Activated CD4-positive, CD25-positive, alpha-beta regulatory T cell (primary cell): ENCODE data around the gene SLC25A47.
"Not testable (repeated sequence)": the region's sequence is repeated elsewhere in the genome, so short reads cannot be mapped to it uniquely, and the experiment has no call there.

Source experiments
- DNase-seq, 4 experiments: peaks; one replicate each; lab custom pipeline; 2025; lab: John Stamatoyannopoulos, UW

Gene SLC25A47, protein sequence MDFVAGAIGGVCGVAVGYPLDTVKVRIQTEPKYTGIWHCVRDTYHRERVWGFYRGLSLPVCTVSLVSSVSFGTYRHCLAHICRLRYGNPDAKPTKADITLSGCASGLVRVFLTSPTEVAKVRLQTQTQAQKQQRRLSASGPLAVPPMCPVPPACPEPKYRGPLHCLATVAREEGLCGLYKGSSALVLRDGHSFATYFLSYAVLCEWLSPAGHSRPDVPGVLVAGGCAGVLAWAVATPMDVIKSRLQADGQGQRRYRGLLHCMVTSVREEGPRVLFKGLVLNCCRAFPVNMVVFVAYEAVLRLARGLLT

DNA sequence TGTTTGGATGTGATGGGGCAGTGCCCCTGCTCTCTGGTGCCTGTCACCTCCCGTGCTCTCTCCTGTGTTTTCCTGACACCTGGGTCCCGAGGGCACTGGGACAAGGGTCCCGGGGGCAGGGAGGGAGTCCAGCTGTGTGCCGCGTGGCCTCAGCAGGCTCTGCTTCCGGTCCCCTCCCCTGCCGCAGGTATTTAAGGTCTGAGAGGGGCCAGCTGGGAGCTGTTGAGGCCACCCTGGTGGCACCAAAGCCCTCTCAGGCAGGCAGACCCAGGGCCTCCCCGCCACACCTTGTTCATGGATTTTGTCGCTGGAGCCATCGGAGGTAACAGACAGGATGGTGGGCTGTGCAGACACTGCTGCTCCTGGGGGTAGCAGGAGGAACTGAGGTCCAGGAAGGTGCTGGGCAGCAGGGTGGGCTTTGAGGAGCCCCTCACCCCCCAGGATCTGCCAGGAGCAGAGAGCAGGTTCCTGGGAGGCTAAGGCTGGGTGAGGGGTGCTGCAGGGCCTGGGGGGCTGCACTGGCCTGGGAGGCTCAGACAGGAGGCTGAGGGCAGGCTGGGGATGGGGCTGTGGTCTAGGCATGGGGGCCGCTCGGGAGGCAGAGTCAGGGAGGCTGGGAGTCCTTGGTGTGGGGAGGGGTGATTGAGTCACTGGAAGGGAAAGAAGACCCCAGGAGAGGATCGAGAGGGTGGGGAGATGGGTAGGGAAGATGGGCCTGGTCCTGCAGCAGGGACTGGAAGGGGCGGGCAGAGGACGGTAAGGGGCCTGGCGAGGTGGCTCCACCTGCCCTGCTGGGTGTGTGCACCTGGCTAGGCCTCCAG, at the start of gene SLC25A47:
Gene SLC25A47, plus strand, starts transcription at position 219 of the 821 bp plus-strand sequence. Its CDS starts 76 bp downstream, at position 295.
- no peak for DNase-seq

DNA sequence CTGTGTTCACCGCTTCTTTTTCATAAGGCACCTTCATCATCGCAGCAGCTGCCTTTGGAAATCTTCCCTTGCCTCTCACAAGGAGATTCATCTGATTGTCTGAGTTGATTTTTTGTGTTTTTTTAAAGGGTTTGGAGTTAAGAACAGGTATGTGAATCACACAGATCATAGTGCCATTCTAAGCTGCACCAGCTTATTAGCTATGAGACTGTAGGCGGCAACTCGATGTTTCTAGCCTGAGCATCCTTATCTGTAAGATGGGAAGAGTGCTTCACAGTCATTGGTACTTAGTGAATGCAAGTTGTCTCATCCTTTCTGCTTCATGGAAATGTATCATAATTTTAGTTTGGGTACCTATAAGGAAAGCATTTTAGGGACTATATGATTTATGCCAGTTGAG, 48.9 kb upstream of the SLC25A47 start:
- no peak for DNase-seq

DNA sequence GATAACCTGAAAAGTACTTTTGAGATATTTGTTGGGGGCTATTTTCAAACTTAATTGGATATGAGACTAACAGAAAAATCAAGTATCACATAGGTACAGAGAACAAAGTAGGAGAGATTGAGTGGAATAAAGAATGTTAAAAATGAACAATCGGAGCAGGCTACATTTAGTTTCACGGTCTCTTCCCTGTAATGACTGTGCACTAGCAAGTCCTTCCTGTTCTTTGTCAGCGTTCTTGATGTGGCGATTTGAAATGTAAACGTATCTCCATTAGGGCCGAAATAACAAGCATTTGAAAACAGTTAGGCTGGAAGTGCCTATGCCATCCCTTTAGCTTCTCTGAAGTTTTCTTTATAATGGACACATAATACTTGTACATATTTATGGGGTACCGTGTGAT, 47.9 kb upstream of the SLC25A47 start:
- no peak for DNase-seq

DNA sequence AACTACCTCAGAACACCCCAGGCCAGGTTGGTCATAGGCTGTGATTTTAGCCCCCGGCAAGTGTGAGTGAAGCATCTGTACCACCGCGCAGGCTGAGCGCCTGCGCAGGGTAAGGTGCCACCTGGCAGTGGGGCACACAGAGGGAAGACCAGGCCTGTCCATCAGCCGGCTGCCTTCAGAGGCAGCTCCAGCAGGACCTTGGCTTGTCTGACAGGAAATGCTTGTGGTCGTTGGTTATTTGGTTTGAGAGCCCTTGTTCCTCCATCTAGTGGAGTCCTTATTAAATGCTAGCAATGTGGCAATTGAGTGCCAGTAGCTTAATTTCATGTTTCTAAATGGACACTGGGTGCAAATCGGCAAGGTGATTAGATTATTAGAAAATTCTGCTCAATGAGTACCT, 44.4 kb upstream of the SLC25A47 start:
- no peak for DNase-seq

DNA sequence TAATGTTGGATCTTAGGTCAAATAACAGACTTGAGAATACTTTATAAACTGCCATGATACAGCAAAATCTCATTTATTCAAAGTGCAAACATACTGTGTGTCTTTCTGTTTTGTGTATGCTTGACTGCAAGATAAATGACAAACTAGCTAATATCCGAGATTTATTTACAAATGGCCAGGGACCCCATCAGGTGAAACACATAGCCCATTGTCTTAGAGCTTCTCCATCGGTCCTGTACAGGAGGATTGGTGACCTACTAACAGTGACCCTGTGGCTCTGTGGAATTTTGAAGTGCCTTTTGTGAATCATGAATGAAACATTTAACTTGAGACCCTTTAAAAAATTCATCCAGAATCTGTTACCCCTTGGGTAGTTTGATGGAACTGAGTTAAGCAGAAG, 44.0 kb upstream of the SLC25A47 start:
- DNase-seq: no peak

DNA sequence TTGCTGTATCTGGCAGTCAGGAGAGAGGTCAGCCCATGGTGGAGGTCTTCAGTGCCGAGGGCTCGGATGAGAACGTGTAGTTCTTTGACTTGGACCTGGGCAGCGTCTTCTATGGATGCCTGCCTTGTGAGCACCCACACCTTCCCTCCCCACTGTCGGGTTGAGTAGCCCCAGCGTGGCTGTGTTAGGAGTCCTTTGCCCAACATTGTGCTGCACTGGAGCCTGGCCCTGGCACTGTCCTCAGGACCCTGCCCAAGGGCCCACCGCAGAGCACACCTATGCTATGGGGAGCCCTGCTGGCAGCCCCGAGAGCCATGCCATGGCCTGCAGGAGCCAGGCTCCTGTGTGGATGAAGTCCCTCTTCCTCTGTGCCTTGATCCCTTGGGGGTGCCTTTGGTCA, 43.6 kb upstream of the SLC25A47 start:
- DNase-seq: no peak

DNA sequence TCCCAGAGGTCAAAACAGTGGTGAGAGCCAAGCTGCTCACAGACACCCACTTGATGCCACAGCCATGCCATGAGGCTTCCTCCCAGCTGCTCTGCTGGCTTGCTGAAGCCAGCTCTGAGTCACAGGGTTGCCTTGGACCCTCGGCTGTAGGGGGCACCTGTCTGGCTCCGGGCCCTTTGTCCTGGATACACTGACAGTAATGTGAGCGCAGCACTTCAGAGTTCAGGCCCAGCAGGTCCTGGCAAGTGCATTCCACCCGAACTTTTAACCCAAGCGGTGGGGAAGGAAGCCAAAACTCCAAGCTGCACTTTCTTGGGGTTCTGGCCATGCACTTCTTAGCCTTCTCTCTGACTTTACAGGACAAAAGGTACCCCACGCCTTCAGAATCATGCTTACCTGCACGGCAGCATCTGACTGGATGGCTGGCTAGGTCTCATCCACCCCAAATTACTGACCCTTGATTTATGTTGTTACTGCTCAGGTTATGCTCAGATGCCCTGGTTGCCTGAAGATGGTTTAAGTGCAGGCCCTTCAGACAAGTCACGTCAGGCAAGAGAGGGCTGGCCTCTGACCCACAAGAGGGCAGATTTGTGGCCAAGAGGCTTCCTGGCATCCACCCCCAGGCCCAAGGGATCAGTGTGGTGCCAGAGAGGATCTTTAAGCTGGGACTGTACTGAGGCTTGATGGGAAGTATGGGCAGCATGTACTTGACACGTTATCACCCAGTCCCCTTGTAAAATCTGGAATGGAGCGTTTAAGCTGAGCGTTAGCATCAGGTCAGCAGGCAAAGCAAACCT, 41.7 kb upstream of the SLC25A47 start:
- DNase-seq: no peak

DNA sequence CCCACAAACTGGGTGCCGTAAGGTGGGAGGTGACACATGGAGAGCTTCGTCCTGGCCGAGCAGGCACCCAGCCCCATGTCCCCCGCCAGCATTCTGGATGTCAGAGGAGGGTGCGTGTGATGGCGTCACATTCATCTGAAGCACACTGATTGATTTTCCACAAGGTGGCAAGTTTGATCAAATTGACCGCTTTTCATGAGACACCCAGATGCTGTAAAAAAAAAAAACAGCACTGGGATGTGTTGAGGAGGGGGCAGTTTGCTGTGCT, 41.1 kb upstream of the SLC25A47 start:
- no peak for DNase-seq

DNA sequence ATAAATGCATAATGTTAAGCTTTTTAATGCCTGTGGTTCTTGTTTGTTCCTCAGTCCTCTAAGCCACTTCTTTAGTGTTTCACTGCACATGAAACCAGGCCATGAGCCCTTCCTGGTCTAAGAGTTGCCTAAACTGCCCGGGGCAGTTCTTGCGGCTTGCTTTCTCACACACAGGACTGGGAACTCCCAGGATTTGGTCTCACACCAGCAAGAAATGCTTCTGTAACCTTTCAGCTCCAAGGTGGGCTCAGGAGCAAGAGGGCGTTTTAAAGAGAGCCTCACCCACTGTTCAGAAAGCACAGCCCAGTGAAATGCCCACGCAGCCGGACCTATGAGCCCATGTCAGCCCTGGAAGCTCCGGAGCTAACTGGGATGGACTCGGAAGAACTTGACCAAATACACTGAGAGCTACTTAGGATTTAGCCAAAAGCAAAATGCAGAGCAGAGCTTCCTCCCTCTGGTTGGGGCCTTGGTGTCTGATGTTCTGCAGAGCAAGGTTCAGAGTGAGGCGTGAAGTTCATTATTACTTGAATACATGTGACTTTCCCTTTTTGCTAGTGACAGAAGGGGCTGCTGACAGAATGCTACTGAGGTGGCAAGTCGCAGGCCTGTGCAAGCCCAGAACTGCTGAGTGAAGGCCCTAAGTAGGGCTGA, 40.2 kb upstream of the SLC25A47 start:
- no peak for DNase-seq

DNA sequence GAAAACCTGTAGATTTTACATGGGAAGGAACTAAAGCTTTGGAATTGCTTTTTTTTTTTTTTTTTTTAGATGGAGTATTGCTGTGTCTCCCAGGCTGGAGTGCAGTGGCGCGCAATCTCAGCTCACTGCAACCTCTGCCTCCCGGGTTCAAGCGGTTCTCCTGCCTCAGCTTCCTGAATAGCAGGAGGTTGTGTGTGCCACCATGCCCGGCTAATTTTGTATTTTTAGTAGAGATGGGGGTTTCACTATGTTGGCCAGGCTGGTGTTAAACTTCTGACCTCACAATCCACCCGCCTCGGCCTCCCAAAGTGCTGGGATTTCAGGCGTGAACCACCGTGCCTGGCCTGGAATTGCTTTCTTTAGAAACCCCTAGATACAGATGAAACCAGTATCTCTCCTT, 39.7 kb upstream of the SLC25A47 start:
- not testable (repeated sequence) for DNase-seq

DNA sequence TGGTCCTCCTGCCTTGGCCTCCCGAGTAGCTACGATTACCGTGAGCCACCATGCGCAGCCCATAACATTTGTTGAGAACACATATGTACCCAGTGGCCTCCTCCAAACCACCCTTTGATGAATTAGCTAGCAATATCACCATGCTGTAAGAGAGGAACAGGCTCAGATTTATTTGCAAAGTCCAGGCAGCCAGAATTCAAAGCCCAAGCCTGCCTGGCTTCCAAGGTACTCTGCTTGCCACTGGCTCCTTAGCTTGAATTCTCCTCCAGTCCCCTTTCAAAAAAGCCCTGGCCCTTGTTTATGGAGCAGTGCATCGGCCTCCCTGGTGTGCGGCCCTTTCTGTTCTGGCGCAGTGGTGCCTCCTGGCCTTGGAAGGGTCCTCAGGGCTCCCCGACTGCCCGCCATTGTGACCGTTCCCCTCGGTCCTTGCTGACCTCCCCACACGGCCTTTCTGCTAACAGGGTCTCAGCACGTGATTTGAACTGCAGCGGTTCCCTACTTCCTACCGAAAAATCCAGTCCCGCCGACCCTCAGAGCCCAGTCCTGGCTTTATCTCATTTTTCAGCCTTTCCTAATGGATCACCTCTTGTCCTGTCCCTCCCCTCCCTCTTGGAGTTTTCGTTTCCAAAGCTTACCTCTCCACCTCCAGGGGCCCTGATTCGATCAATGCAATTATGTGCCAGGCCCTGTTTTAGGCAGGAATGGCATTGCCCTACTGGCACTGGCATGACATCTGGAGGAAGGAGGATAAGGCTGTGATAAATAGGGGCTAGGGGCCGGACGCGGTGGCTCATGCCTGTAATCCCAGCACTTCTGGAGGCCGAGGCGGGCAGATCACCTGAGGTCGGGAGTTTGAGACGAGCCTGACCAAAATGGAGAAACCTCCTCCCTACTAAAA, 38.9 kb upstream of the SLC25A47 start:
- DNase-seq: no peak

DNA sequence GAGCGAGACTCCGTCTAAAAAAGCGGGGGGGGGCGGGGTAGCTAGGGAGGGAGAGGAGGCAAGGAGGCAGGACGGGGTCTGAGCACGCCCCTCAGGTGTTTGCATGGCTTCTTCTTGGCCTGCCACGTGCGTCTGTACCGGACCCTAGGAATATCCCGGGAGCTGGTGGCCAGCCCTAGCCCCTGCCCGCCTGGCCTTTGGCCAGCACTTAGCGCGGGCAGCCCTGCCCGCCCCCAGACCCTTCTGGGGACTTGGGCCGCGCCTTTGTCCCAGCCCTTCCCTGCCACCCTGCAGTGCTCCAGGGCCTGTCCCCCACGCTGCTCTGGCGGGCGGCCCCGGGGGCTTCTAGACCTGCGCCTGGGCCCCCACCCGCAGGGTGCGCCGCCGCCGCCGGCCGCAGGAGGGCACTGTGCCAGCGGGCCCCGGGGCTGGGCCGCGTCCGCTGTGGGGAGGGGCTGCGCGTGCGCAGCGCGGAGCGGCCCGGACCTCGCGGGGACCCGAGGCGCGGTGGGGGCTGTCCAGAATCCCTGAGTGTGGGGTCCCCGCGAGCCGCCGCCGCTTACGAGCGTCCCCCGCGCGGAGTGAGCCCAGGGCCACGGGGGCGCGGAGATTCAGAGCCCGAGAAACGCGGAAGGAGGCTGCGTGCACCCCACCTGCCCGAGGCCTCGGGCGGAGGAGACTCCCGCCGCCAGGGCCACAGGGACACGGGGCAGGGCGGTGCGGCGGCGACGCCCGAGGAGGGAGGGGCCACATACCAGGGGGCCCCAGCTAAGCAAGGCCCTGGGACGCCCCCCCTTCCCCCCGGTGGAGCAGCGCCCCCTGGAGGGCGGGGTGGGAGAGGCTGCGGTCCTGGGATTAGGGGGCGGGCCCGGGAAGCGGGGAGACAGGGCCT, 37.9 kb upstream of the SLC25A47 start:
- DNase-seq: peak; percentile 47 to 71 (median 64)

DNA sequence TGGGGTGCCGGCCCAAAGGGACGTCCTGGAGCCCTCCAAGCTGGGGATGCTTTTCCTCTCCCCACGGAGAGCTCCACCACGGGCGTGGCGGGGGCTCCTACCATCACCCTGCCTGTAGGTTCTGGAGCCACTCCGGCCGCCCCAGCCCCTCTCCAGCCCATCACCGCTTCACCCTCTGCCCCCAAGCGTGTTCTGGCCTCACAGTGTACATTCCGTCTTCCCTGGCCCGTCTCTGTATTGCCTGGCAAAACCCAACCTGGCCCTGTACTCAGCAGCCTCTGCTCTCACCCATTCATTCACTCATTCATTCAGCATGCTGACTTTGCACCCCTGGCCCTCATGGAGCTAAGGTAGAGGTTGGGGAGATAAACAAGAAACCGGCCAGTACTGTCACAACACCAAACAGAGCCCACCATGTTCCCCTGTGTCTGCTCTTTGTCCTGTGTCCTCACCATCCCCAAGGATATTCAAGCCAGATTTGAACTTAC, 37.2 kb upstream of the SLC25A47 start:
- DNase-seq: no peak

DNA sequence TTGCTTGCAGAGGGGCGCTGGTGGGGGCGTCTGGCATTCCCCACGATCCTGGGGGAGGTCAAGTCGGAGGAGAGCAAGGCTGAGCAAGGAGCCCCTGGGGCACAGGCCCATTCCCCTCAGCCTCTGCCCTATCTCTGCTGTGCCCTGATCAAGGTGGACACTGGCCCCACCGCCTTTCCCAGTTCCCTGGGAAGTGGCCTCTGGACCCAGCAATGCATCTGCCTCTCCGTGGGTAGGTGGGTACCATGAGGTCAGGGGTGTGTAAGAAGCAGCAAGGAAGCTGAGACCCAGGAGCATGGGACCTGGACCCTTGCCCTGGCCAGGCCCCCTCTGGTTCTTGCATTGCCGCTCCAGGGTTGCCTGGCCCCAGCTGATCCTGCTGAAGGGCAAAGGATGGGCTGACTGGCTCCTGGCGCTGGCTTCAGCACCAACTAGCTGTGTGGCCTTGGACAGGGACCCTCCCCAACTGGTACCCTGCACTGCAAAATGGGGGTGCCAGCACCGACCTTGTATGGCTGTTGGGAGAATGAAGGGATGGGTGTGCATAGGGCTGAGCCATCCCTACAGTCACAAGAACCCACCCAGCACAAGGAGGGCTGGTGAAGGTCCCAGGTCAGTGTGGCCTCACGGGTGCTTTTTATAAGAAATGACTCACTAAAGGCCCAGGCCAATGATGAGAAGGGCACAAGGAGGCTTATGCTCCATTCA, 36.5 kb upstream of the SLC25A47 start:
- DNase-seq: no peak

DNA sequence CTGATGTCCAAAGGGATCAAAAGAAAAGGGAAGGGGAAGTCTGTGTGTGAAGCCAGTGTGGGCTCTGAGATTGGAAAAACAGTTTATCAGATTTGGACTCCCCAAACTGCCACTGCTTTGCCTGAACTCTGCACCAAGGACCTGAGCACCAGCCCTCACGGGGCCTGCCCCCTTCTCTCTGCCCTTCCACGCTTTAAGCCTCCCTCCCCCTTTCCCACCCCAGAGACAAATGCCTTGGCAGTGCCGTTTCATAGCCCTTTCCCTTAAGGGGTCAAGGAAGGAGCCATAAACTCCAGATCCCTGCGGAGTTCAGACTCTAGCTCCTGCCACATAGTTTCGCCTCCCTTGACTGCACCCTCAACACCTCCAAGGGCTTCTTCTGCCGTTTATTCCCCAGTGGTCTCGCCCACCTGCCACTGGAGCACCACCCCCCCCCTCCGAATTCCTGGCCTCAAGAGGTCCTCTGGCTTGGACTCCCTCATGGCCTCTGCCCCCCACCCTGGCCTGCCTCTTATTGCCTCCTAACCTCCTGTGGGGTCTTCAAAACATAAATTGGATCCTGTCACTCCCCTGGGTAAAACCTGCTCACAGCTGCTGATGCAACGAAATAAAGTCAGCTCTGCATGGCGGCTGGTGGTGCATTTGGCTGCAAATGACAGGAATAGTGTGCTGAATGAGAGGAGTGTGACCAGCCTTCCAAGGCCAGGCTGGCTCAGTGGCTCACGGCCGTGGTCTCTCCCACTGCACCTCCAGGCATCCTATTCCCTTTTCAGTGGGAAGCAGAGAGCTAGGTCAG, 35.7 kb upstream of the SLC25A47 start:
- no peak for DNase-seq

DNA sequence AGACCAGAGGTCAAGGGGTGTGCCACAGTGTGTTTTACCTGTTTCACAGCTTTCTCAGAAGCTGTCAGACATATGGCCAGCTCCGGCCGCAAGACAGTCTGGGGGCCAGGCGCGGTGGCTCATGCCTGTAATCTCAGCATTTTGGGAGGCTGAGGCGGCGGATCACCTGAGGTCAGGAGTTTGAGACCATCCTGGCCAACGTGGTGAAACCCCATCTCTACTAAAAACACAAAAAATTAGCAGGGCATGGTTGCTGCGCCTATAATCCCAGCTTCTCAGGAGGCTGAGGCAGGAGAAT, 35.2 kb upstream of the SLC25A47 start:
- DNase-seq: not testable (repeated sequence)

DNA sequence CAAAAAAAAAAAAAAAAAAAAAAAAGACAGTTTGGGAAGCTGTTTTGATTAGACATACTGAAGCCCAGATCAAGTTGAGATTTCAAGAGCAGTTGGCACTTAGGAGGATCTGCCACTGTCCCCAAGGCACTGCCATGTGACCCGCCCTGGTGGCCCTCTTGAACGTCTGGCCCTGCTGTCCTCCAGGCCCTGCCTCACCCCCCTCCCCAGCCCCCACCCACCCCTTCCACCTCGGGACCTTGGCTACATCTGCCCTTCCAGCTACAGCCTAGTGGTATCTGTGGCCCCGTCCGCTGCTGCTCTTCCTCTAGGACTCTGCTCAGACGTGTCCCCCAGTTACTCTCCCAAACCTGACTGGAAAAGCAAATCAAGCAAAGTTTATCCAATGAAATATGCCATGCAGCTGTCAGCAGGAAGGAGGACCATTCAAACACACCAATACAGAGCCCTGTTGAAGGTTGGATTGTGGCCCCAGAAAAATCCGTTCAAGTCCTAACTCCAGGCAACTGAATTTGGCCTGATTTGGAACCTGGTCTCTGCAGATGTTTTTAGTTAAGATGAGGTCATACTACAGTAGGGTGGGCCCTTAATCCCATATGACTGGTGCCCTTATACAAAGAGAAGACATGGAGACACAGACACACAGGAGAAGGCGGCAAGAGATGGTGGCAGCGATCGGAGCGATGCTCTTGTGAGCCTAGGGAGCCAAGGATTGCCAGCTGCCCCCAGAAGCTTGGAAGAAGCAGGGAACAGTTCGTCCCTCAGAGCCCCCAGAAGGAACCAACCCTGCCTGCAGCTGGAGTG, 34.6 kb upstream of the SLC25A47 start:
- no peak for DNase-seq
